ENCODE results near the gene COL6A3. TPM values are rescaled to one million over a fixed set of nuclear protein-coding genes. Genes with fewer than 3 reads are reported as not detected.

Gene COL6A3
- total and polyA plus RNA-seq, 2 donors (not counting 1 experiment from before 2014, with no cell fraction given), result 0.01 to 0.10 TPM

DNA sequence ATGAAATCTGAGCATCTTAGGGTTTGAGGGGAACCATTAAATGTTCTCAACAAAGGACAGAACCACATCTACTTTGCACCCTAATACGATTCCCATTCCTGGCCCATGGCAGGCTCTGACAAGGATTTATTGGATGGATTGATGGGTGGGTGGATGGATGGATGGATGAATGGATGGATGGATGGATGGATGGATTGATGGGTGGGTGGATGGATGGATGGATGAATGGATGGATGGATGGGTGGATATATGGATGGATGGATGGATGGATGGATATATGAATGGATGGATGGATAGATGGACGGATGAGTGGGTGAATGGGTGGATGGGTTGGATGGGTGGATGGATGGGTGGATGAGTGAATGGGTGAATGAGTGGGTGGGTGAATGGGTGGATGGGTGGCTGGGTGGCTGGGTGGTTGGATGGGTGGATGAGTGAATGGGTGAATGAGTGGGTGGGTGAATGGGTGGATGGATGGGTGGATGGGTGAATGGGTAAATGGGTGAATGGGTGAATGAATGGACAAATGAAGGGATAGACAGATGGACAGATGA lies 43.5 kb upstream of the COL6A3 start:
- WGBS (ENCODE audit: insufficient coverage), result 93% methylated on average over 1 of the region's 2 CpGs

DNA sequence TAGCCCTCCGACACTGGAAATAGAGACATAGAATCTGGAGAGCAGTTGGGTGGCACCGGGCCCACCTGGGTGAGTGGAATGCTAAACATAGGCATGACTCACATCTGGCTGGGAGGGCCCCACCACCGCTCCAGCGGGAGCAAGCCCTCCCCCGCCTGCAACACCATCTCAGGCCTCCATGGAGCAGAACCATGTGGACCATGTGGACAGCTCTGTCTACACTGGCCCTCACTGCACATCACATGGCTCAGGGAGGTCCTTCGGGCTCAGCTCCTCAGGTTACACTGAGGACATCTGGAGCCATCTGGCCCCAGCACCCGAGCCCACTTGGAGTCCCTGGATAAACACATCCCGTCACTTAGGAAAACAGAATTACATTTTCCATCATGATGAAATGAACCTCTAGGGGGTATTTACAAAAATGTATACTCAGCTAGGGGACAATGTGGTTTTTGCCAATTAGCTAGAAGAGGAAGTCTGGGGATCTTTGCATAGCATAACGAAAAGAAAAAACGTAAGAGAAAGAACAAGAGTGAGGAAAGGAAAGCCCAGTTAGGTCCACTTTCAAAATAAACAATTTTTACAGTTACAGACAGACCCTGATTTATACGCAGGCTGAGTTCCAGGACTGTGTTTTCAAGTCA lies 42.4 kb upstream of the COL6A3 start:
- ChIA-PET CTCF (interaction anchor here (1.2 kb wide), 1 partner anchor 44 kb away, joined by 3 read pairs; no protein-coding TSS in a partner anchor), POLR2A (no interaction called here)
- no peak overlapping the region for H3K27ac ChIP-seq (ENCODE audit: low read length in 2 of 2)
- no peak for TF ChIP-seq EZH2 (IDR thresholded peaks at IDR 0.05; ENCODE audit: borderline replicate concordance, insufficient read depth, low read depth, low read length, poor library complexity, severe bottlenecking)
- TF ChIP-seq, protein P1, sequence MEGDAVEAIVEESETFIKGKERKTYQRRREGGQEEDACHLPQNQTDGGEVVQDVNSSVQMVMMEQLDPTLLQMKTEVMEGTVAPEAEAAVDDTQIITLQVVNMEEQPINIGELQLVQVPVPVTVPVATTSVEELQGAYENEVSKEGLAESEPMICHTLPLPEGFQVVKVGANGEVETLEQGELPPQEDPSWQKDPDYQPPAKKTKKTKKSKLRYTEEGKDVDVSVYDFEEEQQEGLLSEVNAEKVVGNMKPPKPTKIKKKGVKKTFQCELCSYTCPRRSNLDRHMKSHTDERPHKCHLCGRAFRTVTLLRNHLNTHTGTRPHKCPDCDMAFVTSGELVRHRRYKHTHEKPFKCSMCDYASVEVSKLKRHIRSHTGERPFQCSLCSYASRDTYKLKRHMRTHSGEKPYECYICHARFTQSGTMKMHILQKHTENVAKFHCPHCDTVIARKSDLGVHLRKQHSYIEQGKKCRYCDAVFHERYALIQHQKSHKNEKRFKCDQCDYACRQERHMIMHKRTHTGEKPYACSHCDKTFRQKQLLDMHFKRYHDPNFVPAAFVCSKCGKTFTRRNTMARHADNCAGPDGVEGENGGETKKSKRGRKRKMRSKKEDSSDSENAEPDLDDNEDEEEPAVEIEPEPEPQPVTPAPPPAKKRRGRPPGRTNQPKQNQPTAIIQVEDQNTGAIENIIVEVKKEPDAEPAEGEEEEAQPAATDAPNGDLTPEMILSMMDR (IDR thresholded peaks at IDR 0.05), result no peak
- no peak overlapping the region for H3K4me2 ChIP-seq (replicated peaks; ENCODE audit: low read depth, low read length, poor library complexity, severe bottlenecking)
- Mint-ChIP-seq H3K4me3 (no peak overlapping the region), H3K27me3 (peaks cover 28% of the 10 kb centered on the region), H3K4me1 (peaks cover 10% of the 10 kb centered on the region), H3K9me3 (ENCODE audit: insufficient read depth) (no peaks in the 10 kb centered on the region), H3K27ac (no peak overlapping the region)
- 54% methylated on average over 6 of the region's 11 CpGs for WGBS (ENCODE audit: insufficient coverage)
- no peaks in the 10 kb centered on the region for H3K36me3 ChIP-seq (replicated peaks in 1 of 2; ENCODE audit: control extremely low read depth in 1 of 2, control insufficient read depth in 1 of 2, extremely low read depth in 1 of 2, insufficient read depth in 2 of 2, low read length in 1 of 2)
- DNase-seq, result no peak
- no peak overlapping the region for H3K4me3 ChIP-seq (ENCODE audit: control extremely low read depth in 1 of 5, extremely low read depth in 1 of 5, insufficient read depth in 1 of 5, low read depth in 2 of 5, low read length in 4 of 5)
- no peak overlapping the region for H2AFZ ChIP-seq (ENCODE audit: insufficient read depth, low read depth, low read length, poor library complexity, severe bottlenecking)
- H3K4me1 ChIP-seq (ENCODE audit: control insufficient read depth in 2 of 2, insufficient read depth in 2 of 2, low read length in 2 of 2), result no peaks in the 10 kb centered on the region
- H3K27me3 ChIP-seq (replicated peaks in 1 of 4; ENCODE audit: control extremely low read depth in 1 of 4, control insufficient read depth in 3 of 4, insufficient read depth in 4 of 4, low read length in 3 of 4), result no peaks in the 10 kb centered on the region
- no peaks in the 10 kb centered on the region for H3K79me2 ChIP-seq (ENCODE audit: control insufficient read depth, insufficient read depth, low read length)
- no peaks in the 10 kb centered on the region for H3K9me3 ChIP-seq (ENCODE audit: control extremely low read depth in 1 of 3, control insufficient read depth in 2 of 3, insufficient read depth in 1 of 3, low read length in 2 of 3)
- intact Hi-C loops (cut with micrococcal nuclease), result no loop called here
- no peak for ATAC-seq (ENCODE audit: low read depth)
- H4K20me1 ChIP-seq (ENCODE audit: control insufficient read depth, insufficient read depth, low read length, poor library complexity, severe bottlenecking), result no peaks in the 10 kb centered on the region
- H3K9ac ChIP-seq (ENCODE audit: low read length), result no peak overlapping the region

More for the DNA sequence above, 43.5 kb upstream of the COL6A3 start:
- no peak overlapping the region for H3K27ac Mint-ChIP-seq
- no peaks in the 10 kb centered on the region for H3K79me2 ChIP-seq (ENCODE audit: control insufficient read depth, insufficient read depth, low read length)
- TF ChIP-seq EZH2 (IDR thresholded peaks at IDR 0.05; ENCODE audit: borderline replicate concordance, insufficient read depth, low read depth, low read length, poor library complexity, severe bottlenecking), result no peak
- TF ChIP-seq, protein P1 (IDR thresholded peaks at IDR 0.05), result no peak
- intact Hi-C loops (cut with micrococcal nuclease), result no loop called here
- H2AFZ ChIP-seq (ENCODE audit: insufficient read depth, low read depth, low read length, poor library complexity, severe bottlenecking), result no peak overlapping the region
- H3K36me3 ChIP-seq (replicated peaks in 1 of 2; ENCODE audit: control extremely low read depth in 1 of 2, control insufficient read depth in 1 of 2, extremely low read depth in 1 of 2, insufficient read depth in 2 of 2, low read length in 1 of 2), result no peaks in the 10 kb centered on the region
- no peak overlapping the region for H3K4me3 Mint-ChIP-seq
- H3K27me3 Mint-ChIP-seq, result peaks cover 24% of the 10 kb centered on the region
- no peak overlapping the region for H3K27ac ChIP-seq (ENCODE audit: low read length in 2 of 2)
- H3K4me1 ChIP-seq (ENCODE audit: control insufficient read depth in 2 of 2, insufficient read depth in 2 of 2, low read length in 2 of 2), result no peaks in the 10 kb centered on the region
- CTCF ChIA-PET, result interaction anchor here (1.2 kb wide), 1 partner anchor 46 kb away, joined by 3 read pairs; no protein-coding TSS in a partner anchor
- H3K4me2 ChIP-seq (replicated peaks; ENCODE audit: low read depth, low read length, poor library complexity, severe bottlenecking), result no peak overlapping the region
- DNase-seq (no peak), ATAC-seq (ENCODE audit: low read depth) (no peak)
- no peak overlapping the region for H3K9ac ChIP-seq (ENCODE audit: low read length)
- no peaks in the 10 kb centered on the region for H4K20me1 ChIP-seq (ENCODE audit: control insufficient read depth, insufficient read depth, low read length, poor library complexity, severe bottlenecking)
- no peak overlapping the region for H3K4me3 ChIP-seq (ENCODE audit: control extremely low read depth in 1 of 5, extremely low read depth in 1 of 5, insufficient read depth in 1 of 5, low read depth in 2 of 5, low read length in 4 of 5)
- no peaks in the 10 kb centered on the region for H3K9me3 Mint-ChIP-seq (ENCODE audit: insufficient read depth)
- no peaks in the 10 kb centered on the region for H3K9me3 ChIP-seq (ENCODE audit: control extremely low read depth in 1 of 3, control insufficient read depth in 2 of 3, insufficient read depth in 1 of 3, low read length in 2 of 3)
- H3K27me3 ChIP-seq (replicated peaks in 1 of 4; ENCODE audit: control extremely low read depth in 1 of 4, control insufficient read depth in 3 of 4, insufficient read depth in 4 of 4, low read length in 3 of 4), result no peaks in the 10 kb centered on the region
- POLR2A ChIA-PET, result no interaction called here
- peaks cover 10% of the 10 kb centered on the region for H3K4me1 Mint-ChIP-seq
